Heart left ventricle (tissue), 16 donors: ENCODE results near the gene SMYD1. TPM values are rescaled to one million over a fixed set of nuclear protein-coding genes. Genes with fewer than 3 reads are reported as not detected.
A peak's percentile ranks its signal among the peaks of the same experiment; 100 is the strongest.

Source experiments
- ATAC-seq, 4 donors: fragments of 200-7000 bp; cut with Tn5 transposase; one replicate each; pipeline ENCODE4 v1.9.1; 2020 to 2022; ENCODE audit warnings: moderate library complexity in 4 of 4, mild to moderate bottlenecking in 3 of 4, moderate number of reproducible peaks in 1 of 4
- DNase-seq, 5 donors: peaks; one replicate each; pipeline ENCODE4 v3.0.0-alpha.2; 2020
- H3K27ac ChIP-seq, 12 donors: fragments of 200-600 bp; sonication (generic) in 4 of 12; one replicate each; pipeline versions ENCODE4 v1.5.0 to v1.8.0; 2016 to 2022; ENCODE audit warnings: mild to moderate bottlenecking in 2 of 12
- H3K27me3 ChIP-seq, 9 donors: fragments of 200-600 bp; sonication (generic) in 2 of 9; one replicate each; pipeline versions ENCODE4 v1.5.1 to v1.8.0; 2016 to 2022; ENCODE audit warnings: mild to moderate bottlenecking in 3 of 9
- H3K36me3 ChIP-seq, 9 donors: fragments of 200-600 bp; sonication (generic) in 2 of 9; one replicate each; pipeline versions ENCODE4 v1.5.0 to v1.8.0; 2018 to 2022; ENCODE audit warnings: mild to moderate bottlenecking in 2 of 9
- H3K4me1 ChIP-seq, 12 donors: fragments of 200-600 bp; sonication (generic) in 4 of 12; one replicate each; pipeline versions ENCODE4 v1.5.0 to v1.8.0; 2016 to 2022; ENCODE audit warnings: mild to moderate bottlenecking in 3 of 12
- H3K4me3 ChIP-seq, 12 donors: fragments of 200-600 bp; sonication (generic) in 4 of 12; one replicate each; pipeline versions ENCODE4 v1.5.0 to v1.8.0; 2017 to 2022; ENCODE audit warnings: mild to moderate bottlenecking in 9 of 12, moderate library complexity in 4 of 12
- H3K9me3 ChIP-seq, 12 donors: fragments of 200-600 bp; sonication (generic) in 4 of 12; one replicate each; pipeline versions ENCODE4 v1.5.0 to v1.8.0; 2016 to 2022; ENCODE audit warnings: mild to moderate bottlenecking in 1 of 12
- POLR2A ChIP-seq, 2 donors: fragments of 450-650 bp; IDR thresholded peaks; one replicate each; pipeline ENCODE4 v1.6.1; 2017; ENCODE audit warnings: antibody characterized with exemption in 2 of 2, mild to moderate bottlenecking in 2 of 2, moderate library complexity in 2 of 2
- WGBS, 4 donors: extraction: QIAGEN DNeasy Blood & Tissue Kit in 2 of 4; methylation state at CpG; one replicate each; pipeline versions ENCODE4 v1.1.5 to v1.1.7; 2013 to 2018; 5-methylcytosine and 5-hydroxymethylcytosine counted together
- intact Hi-C, 10 donors: fragments of 100-400 bp; cut with DNase I; formaldehyde crosslinking; loops; one replicate each; pipeline versions ENCODE4 v1.11.1 to v1.14.2; 2022
- polyA plus RNA-seq, 2 donors: library from polyadenylated mRNA; stranded (reverse); fragments of 200-250 nt; gene quantifications; one replicate each; pipeline ENCODE4 v1.2.3, GENCODE V29; 2013
- total RNA-seq, 9 donors: library from RNA; depleted of rRNA in 2 of 9; stranded (reverse); fragments of >200 nt in 2 of 9; fragmentation: NEBNext Ultra II Directional in 3 of 9; extraction: Animal tissue kit (Norgen Biotek cat#: 25700) in 3 of 9; gene quantifications; one replicate each; pipeline versions ENCODE4 v1.1.0 to v1.2.4, GENCODE V29; 2016 to 2023
- TF ChIP-seq, protein P1 (sequence below), 12 donors: fragments of 200-600 bp; sonication (generic) in 4 of 12; IDR thresholded peaks; one replicate each; pipeline versions ENCODE4 v1.5.0 to v1.8.0; 2018 to 2022; ENCODE audit warnings: antibody characterized with exemption in 12 of 12, mild to moderate bottlenecking in 5 of 12
- donor health status: ischemic (EF 13 %, LVEDD 7.1; RV severe dilation, severe dysfunction).
- donor health status: healthy with polysubstance abuse.
- donor health status: DM: no; HTN: yes; CAD: no.
- donor health status: DM: no; HTN: no; CAD: no.
- donor health status: ischemic (EF 25% LVEDD 6.9; RV normal size, moderate dysfunction).
- donor health status: ischemic (EF 25% LVEDD 5.7; RV mildly dilated, moderate dysfunction).
- donor health status: healthy.
- donor health status: DM: yes; HTN: yes; CAD: no.
- donor health status: ischemic (EF 35%, LVEDD 5.7; RV mildly dilated, moderate dysfunction).
- donor health status: nonischemic (EF 11% LVEDD 7.7; RV severe dilation, severe dysfunction).
- donor health status: DM: yes; HTN: yes; CAD: no.
- donor health status: PGD.
- donor health status: ischemic (EF 29% LVEDD 5.4; RV normal size, mild dysfunction).
- donor health status: nonischemic (EF 23%, LVEDD 6.1; RV moderate dilation, normal function).

SMYD1 gene
- total and polyA plus RNA-seq, 11 donors, result 132 to 658 (median 346) TPM

DNA sequence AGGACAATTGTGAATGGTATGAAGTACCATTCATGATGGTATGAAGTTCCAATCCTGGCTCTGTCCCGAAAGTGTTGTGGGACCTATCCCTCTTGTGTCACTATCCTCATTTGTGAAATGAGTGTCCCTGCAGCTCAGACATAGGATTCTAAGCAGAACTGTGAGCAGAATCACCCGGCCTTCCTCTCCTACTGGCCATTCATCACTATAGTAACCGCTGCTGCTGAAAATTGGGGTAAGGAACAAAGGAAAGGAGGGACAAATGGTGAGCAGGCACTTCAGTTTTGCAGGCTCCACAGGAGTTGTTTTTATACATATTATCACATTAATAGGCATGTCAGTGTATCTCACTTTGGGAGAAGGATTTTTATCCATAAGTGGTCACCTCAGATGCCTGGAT is 27.4 kb downstream of the SMYD1 start:
- 73 to 80% (median 75%) methylated on average over 3 of the region's 3 CpGs for WGBS, 4 donors
- Histone ChIP-seq H3K4me1 (peaks cover 0 to 48% (median 6%) of the 10 kb centered on the region in 12 donors), H3K4me3 (no peak overlapping the region), H3K27ac (no peak overlapping the region), H3K9me3 (no peaks in the 10 kb centered on the region), H3K27me3 (no peaks in the 10 kb centered on the region), H3K36me3 (peaks cover 0 to 68% (median 21%) of the 10 kb centered on the region in 9 donors)
- no peak for ATAC-seq
- DNase-seq, result no peak
- intact Hi-C loops, result no loop called here
- TF ChIP-seq, protein P1, sequence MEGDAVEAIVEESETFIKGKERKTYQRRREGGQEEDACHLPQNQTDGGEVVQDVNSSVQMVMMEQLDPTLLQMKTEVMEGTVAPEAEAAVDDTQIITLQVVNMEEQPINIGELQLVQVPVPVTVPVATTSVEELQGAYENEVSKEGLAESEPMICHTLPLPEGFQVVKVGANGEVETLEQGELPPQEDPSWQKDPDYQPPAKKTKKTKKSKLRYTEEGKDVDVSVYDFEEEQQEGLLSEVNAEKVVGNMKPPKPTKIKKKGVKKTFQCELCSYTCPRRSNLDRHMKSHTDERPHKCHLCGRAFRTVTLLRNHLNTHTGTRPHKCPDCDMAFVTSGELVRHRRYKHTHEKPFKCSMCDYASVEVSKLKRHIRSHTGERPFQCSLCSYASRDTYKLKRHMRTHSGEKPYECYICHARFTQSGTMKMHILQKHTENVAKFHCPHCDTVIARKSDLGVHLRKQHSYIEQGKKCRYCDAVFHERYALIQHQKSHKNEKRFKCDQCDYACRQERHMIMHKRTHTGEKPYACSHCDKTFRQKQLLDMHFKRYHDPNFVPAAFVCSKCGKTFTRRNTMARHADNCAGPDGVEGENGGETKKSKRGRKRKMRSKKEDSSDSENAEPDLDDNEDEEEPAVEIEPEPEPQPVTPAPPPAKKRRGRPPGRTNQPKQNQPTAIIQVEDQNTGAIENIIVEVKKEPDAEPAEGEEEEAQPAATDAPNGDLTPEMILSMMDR (IDR thresholded peaks at IDR 0.05), result no peak
- no peak for TF ChIP-seq POLR2A (IDR thresholded peaks at IDR 0.05)

DNA sequence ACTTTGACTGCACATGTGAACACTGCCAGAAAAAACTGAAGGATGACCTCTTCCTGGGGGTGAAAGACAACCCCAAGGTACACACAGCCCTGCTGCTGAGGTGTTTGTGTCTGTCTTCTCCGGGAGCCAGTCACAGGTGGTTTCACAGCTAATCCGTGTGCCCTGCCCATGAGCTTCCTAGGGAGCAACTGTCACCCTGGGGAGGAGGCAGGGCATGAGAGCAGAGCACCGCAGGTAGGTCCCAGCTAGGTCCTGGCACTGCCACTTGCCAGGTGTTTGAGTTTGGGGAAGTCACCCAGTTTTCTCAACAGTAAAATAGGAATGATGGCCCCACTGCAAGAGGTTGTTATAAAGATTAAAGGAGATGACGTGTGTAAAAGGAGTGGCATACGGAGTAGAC is 29.1 kb downstream of the SMYD1 start:
- TF ChIP-seq, protein P1 (IDR thresholded peaks at IDR 0.05), result no peak
- TF ChIP-seq POLR2A (IDR thresholded peaks at IDR 0.05), result no peak
- no peak for ATAC-seq

DNA sequence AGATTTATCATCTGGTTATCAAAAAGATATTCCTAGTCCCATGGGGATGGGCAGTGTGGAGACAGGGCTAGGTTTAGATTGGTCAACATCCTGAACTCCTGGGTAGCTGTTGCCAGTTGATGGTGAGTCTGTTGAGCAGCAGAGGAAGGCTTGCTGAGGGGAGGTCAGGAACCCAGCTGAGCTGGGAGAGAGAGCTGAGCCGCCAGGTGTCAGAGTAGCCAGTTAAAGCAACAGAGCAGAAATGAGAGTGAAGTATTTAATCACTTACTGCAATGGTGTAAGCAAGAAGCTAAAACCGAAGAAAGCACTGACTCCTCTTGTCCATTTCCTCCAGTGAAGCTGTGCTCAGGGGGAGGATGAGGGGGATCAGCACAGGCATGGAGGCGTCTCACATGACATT is 29.6 kb downstream of the SMYD1 start:
- peak in 1 of 4 donors; percentile 23 for ATAC-seq
- H3K27ac ChIP-seq, result peak overlapping the region in 4 of 12 donors; percentile 3 to 33 (median 18)

More for the DNA sequence above, 29.1 kb downstream of the SMYD1 start:
- 63 to 83% (median 76%) methylated on average over 5 of the region's 5 CpGs for WGBS, 4 donors
- Histone ChIP-seq H3K9me3 (no peaks in the 10 kb centered on the region), H3K36me3 (peaks cover 0 to 65% (median 17%) of the 10 kb centered on the region in 9 donors), H3K27me3 (no peaks in the 10 kb centered on the region), H3K27ac (peak overlapping the region in 1 of 12 donors; percentile 9), H3K4me1 (peaks cover 0 to 55% (median 8%) of the 10 kb centered on the region in 12 donors), H3K4me3 (no peak overlapping the region)
- intact Hi-C loops, result no loop called here
- no peak for DNase-seq

DNA sequence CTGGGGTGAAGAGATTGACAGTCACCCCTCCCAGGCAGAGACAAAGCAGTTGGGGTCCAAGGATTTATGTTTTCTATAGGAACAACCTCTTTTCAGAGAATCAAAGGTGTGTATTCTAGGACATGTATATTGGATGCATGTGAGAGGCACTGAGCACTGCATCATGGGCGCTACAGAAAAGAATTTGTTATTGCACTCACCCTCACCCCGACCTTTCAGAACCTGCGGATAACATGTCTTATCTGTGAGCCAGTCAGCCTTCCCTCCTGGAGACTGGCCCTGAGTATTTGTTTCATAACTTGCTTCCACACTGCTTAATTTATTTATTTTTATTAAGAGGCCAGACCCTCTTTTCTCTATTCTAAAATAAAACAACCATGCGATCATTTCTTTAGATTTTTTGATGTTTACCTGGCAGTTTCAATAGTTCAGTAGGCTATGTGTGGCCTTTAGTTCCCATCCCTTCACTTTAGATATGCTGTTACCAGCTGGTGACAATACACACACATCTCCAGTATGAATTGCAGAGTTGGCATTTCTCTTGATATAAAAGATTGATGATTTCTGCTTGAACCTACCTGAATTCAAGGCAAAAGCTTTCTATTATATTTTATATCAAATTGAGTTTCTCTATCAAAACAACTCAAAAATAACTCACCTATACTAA is 30.4 kb downstream of the SMYD1 start:
- peaks cover 0 to 67% (median 8%) of the 10 kb centered on the region in 9 donors for H3K36me3 ChIP-seq
- TF ChIP-seq, protein P1 (IDR thresholded peaks at IDR 0.05), result no peak
- no peak overlapping the region for H3K4me3 ChIP-seq
- intact Hi-C loops, result no loop called here
- WGBS, 4 donors, result 27 to 38% (median 34%) methylated on average over 4 of the region's 4 CpGs
- H3K9me3 ChIP-seq, result no peaks in the 10 kb centered on the region
- ATAC-seq (peak; percentile 50 to 66 (median 55)), DNase-seq (no peak)
- peak overlapping the region in 5 of 12 donors; percentile 3 to 33 (median 13) for H3K27ac ChIP-seq
- peaks cover 0 to 45% (median 8%) of the 10 kb centered on the region in 12 donors for H3K4me1 ChIP-seq
- H3K27me3 ChIP-seq, result no peaks in the 10 kb centered on the region

More for the DNA sequence above, 29.6 kb downstream of the SMYD1 start:
- intact Hi-C loops, result no loop called here
- no peaks in the 10 kb centered on the region for H3K9me3 ChIP-seq
- no peak for TF ChIP-seq POLR2A (IDR thresholded peaks at IDR 0.05)
- TF ChIP-seq, protein P1 (IDR thresholded peaks at IDR 0.05), result no peak
- peaks cover 0 to 52% (median 8%) of the 10 kb centered on the region in 12 donors for H3K4me1 ChIP-seq
- H3K36me3 ChIP-seq, result peaks cover 0 to 67% (median 13%) of the 10 kb centered on the region in 9 donors
- no peaks in the 10 kb centered on the region for H3K27me3 ChIP-seq
- DNase-seq, result no peak
- 32 to 46% (median 43%) methylated on average over 3 of the region's 3 CpGs for WGBS, 4 donors
- no peak overlapping the region for H3K4me3 ChIP-seq
